NCI-H2227 treated with DMSO at 0.1 percent for 48 hours (cell line): ENCODE results near the gene SERPINE1.
"Not testable (repeated sequence)": the region's sequence is repeated elsewhere in the genome, so short reads cannot be mapped to it uniquely, and the experiment has no call there.

Source experiments
- DNase-seq: peaks from one replicate; lab custom pipeline; 2025; lab: John Stamatoyannopoulos, UW

The SERPINE1 gene

DNA sequence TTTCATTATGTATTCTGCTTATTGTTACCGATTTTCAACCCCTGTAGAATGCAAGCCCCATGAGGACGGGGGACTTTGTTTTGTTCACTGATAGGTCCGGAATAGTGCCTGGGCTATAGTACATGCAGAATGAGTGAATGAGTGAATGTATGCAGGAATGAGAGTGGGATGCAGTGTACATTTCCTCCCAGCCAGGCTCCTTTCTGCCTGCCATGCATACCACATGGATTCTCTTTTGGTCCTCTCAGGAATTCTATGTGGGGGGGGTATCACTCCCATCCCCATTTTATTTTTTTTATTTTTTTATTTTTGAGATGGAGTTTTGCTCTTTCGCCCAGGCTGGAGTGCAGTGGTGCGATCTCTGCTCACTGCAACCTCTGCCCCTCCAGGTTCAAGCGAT lies 24.9 kb upstream of the SERPINE1 start:
- DNase-seq: no peak

DNA sequence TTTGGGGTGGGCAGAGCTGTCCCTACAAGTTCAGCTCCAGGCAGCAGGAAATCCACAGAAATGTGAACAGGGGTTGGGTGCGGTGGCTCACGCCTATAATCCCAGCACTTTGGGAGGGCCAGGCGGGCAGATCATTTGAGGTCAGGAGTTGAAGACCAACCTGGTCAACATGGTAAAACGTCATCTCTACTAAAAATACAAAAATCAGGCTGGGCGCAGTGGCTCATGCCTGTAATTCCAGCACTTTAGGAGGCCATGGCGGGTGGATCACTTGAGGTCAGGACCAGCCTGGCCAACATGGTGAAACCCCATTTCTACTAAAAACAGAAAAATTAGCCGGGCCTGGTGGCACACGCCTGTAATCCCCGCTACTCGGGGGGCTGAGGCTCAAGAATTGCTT lies 23.2 kb upstream of the SERPINE1 start:
- DNase-seq: not testable (repeated sequence)

DNA sequence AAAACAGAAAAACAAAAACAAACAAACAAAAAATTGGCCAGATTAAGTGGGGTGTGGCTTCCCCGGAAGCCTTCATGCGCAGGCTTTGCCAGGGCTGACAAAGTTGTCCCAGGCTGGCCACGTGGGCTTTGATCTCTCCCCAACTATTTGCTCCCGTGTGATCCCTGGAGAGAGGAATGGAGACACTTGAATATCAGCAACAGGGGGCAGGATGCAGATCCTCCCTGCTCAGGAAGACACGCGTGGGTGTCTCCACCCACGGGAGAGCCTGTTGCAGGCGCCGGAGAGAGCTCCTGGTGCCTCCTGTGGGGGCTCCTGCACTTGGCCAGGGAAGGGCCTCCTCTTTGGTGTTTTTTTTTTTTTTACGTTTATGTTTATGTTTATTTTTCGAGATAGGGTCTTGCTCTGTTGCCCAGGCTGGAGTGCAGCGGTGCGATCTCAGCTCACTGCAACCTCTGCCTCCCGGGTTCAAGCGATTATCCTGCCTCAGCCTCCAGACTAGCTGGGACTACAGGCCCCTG lies 22.7 kb upstream of the SERPINE1 start:
- DNase-seq: no peak

DNA sequence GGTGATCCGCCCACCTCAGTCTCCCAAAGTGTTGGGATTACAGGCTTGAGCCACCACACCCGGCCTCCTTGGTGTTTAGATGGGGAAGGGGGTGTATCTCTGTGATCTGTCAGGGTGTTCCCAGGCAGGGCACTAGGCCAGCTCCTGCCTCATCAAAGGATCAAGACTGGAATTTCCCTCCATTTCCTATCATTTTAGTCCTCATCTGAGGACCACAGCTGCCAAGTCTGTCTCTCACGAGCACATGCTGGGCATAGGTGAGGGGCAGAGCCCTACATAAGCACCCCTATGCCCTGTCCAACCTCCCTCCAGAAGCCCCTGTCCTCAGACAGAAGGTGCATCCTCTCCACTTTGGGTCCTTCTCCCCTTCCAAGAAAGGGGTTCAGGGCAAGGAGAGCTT lies 22.1 kb upstream of the SERPINE1 start:
- DNase-seq: no peak

DNA sequence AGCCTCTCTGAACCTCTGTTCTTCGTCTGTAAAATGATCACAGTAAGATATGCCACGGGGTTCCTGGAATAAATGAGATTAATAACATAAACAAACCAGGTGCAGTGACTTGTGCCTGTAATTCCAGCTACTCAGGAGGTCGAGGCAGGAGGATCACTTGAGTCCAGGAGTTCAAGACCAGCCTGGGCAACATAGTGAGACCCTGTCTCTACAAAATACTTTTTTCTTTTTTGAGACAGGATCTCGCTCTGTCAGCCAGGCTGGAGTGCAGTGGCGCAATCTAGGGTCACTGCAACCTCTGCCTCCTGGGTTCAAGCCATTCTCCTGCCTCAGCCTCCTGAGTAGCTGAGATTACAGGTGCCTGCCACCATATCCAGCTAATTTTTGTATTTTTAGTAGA lies 21.7 kb upstream of the SERPINE1 start:
- DNase-seq: not testable (repeated sequence)

DNA sequence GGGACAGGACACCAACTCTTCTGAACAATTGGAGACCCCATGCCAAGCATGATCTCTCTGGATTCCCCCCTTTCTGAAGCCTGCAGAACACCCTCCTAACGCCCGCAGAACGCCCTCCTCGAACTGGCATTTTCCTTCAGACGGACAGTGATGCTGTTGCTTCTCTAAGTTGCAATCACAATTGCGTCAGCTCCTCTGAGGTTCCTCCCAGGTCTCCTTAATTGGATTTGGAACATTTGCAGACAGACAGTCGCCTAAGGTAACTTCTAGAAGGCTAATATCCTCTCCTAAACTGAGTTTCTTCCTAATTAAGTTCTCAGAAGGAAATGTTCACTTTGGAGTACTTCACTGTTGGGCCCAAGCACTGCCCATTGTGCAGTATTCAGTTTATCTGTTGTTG lies 20.5 kb upstream of the SERPINE1 start:
- DNase-seq: no peak

DNA sequence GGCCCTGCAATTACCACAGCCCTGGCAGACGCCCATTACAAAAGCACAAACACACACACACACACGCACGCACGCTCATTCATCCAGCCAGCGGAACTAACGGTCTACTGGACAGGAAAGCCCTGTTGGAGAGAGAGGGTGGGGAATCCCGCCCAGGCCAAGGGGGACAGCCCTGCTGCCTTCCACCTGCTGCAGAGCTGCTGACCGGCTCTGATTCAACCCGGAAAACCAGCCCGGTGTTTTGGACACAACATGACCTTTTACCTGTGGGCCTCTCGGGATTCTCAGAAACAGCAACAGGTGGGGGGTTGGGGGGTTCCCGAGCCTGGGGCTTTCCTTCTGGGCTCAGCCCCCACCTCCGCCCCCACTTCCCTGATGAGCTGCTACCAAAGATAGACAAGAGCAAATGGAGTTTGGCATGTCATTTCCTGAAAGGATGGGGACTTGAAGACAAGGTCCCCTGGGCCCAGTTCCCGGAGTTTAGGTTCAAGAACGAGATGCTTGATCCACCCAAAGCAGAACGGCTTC lies 18.5 kb upstream of the SERPINE1 start:
- peak; percentile 52 for DNase-seq

DNA sequence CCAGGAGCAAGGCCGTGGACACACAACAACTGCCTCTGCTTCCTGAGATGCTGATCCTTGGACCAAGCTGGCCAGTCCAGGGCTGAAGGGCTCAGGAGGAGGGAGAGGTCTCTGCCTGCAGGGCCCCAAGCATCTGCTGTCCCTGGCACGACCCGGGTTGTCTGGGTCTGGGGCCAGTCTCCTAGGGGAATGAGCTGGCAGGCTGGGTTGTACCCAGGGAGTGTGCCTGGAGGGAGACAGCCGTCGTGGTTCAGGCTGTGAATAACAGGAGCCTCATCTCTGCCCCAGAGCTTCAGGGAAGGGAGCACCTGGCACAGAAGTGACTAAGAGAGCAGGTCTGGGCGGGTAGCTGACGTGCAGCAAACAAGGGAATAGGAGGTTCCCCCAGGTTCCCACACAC lies 17.9 kb upstream of the SERPINE1 start:
- DNase-seq: no peak

DNA sequence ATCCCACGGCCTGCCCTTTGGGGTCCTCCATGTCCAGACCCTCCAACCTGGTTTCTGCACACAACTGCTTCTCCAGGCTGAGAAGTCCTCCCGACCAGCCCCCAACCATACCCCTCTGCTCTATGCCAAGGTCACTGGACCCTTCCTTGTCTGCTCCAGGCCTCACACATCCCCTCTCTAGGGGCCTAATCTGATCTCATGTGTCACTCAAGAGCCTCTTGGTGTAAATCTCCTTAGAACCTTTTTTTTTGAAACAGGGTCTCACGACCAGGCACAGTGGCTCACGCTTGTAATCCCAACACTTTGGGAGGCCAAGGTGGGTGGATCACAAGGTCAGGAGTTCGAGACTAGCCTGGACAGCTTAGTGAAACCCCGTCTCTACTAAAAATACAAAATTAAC lies 17.5 kb upstream of the SERPINE1 start:
- DNase-seq: no peak

DNA sequence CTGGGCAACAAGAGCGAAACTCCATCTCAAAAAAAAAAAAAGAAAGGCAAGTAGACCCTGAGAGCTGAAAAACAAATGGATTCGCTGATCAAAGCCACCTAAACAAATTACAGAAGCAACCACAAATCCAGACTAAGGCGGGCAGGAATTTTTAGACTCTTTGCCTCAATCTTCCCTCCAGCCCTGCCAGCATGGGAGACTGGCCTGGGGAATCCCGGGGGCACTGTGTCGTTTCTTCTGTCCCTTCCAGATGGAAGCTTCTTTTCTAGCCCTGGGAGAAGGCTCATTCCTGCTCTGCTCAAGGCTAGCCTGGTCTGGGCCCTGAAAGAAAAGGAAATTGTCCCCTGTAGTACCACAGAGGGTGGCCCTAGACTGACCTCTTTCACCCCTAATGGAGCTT lies 15.6 kb upstream of the SERPINE1 start:
- no peak for DNase-seq

DNA sequence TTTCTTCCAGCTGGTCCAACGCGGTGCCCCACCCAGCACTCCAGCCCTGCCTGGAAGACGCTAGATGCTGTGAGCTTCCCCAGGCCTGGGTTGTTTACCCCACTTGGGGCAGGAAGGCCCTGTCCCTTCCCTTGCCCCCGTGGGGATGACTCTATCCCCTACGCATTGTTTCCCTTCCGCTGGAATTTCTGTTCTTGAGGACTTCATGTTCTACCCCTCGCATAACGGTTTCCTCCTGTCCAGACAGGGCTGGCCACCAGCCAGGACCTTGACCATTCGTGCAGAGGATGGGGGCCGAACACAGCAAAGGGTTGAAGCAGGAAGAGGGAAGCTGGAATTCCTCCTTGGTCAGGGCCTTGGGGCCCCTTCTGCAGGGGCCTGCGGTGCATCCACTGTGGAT lies 14.7 kb upstream of the SERPINE1 start:
- DNase-seq: no peak

DNA sequence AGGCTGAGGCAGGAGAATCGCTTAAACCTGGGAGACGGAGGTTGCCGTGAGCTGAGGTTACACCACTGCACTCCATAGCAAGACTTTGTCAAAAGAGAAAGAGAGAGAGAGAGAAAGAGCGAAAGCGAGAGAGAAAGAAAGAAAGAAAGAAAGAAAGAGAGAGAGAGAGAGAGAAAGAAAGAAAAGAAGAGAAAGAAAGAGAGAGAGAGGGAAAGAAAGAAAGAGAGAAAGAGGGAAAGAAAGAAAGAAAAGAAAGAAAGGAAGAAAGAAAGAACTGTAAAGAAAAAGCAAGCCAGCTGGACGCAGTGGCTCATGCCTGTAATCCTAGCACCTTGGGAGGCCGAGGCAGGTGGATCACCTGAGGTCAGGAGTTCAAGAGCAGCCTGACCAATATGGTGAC lies 13.8 kb upstream of the SERPINE1 start:
- not testable (repeated sequence) for DNase-seq

DNA sequence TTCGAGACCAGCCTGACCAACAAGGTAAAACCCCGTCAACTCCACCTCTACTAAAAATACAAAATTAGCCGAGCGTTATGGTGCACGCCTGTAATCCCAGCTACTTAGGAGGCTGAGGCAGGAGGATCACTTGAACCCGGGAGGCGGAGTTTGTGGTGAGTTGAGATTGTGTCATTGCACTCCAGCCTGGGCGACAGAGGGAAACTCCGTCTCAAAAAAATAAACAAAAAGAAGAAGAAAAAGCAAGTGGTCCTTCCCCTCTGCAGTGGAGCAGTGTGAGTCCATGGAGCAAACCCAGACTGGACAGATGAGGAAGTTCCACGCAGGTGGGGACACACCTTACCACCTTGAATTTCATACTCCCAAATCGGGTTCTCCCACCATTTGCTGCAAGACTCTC lies 13.1 kb upstream of the SERPINE1 start:
- no peak for DNase-seq

DNA sequence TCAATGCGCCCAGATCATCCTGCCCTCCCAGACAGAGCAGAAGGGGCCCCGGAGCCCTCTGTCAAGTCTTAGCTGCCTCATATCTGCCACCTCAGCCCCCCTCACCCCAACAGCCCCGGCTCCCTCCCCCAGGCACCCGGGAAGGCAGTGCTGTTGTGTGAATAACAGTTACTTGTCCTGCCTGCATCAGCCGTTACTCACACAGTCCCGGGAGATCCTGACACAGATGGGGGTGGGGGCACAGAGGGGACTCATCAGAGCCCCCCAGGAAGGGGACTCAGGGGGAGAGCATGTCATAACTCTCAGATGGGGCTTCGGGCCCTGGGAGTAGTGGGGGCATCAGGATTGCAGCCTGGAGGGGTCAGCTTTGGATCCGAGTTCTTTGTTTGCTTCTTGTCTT lies 12.4 kb upstream of the SERPINE1 start:
- no peak for DNase-seq

DNA sequence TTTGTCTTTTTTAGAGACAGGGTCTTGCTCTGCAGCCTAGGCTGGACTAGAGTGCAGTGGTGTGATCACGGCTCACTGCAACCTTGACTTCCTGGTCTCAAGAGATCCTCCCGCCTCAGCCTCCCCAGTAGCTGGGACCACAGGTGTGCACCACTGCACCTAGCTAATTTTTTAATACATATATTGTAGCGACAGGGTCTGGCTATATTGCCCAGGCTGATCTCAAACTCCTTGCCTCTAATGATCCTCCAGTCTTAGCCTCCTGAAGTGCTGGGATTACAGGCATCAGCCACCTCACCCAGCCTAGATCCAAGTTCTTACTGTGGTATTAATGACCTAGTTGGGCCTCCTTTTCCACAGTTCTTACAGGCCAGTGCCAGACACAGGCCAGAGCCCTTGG lies 11.7 kb upstream of the SERPINE1 start:
- DNase-seq: no peak

DNA sequence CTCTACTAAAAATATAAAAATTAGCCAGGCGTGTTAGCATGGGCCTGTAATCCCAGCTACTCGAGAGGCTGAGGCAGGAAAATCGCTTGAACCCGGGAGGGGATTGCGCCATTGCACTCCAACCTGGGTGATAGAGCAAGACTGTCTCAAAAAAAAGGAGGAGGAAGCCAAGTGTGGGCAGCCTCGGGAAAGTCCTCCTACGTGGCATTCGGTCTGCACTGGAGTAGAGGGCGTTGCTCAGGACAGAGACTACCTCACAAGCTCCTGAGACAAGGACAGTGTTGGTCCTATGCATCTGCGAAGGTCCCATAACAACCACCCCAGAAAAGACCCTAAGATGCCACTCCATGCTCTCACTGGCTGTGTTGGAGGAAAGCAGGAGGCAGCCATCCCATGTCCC lies 10.0 kb upstream of the SERPINE1 start:
- no peak for DNase-seq

DNA sequence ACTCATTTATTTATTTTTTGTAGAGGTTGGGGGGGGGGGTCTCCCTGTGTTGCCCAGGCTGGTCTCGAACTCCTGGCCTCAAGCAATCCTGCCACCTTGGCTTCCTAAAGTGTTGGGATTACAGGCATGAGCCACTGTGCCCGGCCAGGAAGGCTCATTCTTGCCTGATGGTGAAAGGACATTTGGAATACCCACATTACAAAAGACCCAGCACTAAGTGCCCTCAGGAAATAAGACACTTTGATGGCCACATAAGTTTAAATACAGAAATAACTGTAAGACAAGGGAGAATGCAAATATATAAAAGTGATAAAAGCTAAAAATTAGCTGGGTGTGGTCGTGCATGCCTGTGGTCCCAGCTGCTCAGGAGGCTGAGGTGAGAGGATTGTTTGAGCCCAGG lies 8.0 kb upstream of the SERPINE1 start:
- DNase-seq: no peak

DNA sequence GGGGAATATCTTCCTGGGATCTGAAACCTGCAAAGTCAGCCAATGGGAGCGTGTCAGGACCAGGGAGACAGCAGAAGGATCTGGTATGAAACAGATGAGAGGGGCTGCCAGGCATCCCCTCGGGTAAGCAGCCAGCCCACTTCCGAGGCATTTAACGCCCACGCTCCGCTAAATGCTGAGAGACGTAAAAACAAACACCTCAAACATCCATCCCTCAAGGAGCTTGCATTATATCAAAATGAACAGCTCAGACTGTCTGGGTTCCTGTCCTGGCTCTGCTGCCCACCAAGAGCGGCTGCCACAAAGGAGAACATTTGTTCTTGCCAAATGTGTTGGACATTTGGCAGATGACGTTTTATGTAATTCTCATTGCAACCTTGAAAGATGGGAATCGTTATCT lies 7.0 kb upstream of the SERPINE1 start:
- DNase-seq: no peak

DNA sequence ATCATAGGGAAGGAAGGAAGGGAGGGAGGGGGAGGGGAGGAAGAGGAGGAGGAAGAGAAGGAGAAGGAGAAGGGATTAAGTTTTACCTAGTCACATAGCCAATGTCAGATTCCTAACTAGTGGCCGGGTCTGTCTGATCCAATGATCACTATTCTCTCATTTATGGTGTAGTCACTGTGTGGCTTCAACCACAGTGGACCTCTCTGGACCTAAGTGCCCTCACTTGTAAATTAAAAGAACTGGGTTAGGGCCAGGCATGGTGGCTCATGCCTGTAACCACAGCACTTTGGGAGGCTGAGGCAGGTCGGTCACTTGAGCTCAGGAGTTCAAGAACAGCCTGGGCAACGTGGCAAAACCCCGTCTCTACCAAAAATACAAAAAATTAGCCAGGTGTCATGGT lies 6.6 kb upstream of the SERPINE1 start:
- DNase-seq: no peak

DNA sequence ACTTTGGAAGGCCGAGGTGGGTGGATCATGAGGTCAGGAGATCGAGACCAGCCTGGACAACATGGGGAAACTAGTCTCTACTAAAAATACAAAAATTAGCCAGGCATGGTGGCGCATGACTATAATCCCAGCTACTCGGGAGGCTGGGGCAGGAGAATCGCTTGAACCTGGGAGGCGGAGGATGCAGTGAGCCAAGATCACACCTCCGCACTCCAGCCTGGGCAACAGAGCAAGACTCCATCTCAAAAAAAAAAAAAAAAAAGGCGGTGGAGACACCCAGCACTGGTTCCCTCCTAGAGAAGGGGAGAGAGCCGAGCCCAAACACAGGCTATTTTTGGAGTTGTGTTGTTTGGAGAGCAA lies 5.3 kb upstream of the SERPINE1 start:
- DNase-seq: not testable (repeated sequence)

DNA sequence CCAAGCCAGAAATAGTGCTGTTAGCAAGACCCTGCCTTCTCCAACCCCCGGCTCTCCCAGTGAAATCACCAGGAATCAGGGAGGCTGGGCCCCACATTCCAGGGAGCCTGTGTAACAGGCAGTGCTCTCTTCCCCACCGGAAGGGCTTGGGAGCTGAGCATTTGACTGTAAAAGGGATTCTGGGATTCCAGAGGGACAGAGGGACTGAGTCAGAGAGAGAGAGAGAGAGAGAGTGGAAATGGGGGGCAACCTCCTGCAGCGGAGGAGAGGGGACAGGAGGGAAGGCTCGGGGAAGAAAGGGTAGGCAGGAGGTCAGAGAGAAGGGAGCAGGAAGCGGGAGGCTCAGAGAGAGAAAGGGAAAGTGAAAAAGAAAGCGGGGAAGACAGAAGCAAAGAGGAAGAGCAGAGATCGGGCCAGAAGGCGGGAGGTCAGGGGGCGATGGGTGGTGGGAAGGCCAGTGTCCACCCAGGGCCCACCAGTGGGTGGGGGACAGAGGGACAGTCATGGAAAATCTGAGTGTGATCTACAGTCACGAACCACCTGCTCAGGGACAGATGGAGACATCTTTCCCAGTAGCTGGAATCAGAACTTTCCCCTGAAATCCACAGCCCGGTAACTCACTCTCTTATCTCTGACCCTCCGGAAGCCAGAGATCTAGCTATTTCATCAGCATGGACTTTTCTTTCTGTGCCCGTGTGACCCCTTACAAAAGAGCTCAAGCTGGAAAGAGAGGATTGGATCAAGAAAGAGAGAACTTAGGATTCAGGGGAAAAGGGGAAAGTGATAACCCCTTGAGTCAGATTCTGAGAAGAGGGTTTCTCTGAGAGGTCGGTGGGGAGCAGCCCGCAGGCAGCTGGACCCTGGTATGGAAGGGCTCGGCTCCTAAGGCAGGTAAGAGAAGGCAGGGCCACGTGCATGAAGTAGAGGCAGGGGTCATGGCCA lies 4.6 kb upstream of the SERPINE1 start:
- DNase-seq: no peak

DNA sequence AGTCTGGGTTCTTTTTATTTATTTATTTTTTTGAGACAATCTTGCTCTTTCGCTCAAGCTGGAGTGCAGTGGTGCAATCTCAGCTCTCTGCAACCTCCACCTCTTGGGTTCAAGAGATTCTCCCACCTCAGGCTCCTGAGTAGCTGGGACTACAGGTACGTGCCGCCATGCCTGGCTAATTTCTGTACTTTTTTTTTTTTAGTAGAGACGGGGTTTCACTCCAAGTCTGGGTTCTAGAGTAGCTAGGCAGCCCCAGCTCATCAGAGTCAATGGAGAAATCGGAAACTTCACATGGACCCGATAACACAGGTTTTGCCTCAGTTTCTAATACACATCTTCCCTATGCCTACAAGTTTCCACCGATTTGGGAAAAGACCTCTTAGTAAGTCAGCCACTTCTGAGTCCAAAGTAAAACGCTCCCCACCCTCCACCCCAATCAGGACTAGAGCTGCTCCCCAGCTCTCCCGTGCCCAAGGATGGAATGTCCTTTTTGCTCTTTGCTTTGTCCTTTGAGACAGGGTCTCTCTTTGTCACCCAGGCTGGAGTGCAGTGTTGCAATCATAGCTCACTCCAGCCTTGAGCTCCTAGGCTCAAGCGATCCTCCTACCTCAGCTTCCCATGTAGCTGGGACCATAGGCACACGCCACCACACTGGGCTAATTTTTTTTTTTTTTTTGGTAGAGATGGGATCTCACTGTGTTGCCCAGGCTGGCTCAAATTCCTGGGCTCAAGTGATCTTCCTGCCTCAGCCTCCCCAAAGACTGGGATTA lies 3.8 kb upstream of the SERPINE1 start:
- DNase-seq: no peak

DNA sequence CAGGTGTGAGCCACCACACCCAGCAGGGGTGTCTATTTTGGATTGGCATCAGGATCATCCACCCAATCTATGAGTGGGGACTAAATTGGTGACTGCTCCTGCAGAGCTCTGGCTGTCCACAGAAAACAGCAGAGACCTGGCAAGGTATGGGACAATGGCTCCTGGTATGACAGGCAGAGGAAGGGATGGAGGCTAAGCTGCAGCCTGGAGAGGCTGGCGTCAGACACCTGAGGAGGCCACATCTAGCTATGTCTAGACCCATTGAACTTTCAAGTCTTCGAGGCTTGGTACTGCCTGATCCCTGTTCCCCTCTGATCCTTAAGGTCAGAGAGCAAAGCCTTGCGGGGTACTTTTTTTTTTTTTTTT lies 3.2 kb upstream of the SERPINE1 start:
- no peak for DNase-seq
